Measurements from ENCODE around the gene RASGRF1.

The RASGRF1 gene

DNA sequence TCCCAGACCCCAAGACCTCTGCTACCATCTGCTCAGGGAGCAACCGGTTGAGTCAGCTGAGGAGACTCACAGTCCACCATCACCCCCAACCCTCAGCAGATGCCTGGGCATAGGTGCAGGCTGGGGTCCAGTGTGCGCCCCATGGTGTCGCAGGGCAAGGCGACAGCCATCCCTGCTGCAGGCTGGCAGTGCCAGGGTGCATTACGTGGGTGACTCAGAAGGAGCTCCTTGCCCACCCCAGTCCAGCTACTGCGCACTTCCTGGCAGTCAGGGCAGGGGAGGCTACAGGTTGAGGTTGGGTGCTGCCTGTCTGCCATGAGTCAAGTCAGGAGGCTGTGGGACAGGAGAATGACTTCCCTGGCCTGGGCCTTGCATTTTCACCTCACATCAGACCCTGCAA lies 33.5 kb downstream of the RASGRF1 start:
- TF ChIP-seq, protein P1, sequence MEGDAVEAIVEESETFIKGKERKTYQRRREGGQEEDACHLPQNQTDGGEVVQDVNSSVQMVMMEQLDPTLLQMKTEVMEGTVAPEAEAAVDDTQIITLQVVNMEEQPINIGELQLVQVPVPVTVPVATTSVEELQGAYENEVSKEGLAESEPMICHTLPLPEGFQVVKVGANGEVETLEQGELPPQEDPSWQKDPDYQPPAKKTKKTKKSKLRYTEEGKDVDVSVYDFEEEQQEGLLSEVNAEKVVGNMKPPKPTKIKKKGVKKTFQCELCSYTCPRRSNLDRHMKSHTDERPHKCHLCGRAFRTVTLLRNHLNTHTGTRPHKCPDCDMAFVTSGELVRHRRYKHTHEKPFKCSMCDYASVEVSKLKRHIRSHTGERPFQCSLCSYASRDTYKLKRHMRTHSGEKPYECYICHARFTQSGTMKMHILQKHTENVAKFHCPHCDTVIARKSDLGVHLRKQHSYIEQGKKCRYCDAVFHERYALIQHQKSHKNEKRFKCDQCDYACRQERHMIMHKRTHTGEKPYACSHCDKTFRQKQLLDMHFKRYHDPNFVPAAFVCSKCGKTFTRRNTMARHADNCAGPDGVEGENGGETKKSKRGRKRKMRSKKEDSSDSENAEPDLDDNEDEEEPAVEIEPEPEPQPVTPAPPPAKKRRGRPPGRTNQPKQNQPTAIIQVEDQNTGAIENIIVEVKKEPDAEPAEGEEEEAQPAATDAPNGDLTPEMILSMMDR (conservative IDR thresholded peaks at IDR 0.05) = no peak
- H3K27ac ChIP-seq = no peak overlapping the region

DNA sequence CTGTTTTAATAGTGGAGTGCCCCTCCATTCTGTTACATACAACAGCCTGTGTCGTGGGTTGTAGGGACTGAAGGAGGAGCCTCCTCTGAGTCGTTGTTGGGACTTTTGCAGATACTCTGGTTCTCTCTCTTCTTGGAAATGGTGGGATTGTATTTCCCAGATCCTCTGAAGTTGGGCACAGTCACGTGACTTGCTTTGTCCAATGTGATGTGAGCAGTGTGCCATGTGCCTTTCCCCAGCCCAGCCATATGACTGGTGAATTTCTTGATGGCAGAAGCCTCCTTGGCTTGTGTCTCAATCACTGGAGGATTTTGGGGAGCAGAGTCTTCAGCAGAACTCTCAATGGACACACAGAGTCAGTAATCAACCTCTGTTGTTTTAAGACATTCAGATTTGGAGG lies 36.2 kb downstream of the RASGRF1 start:
- H3K27ac ChIP-seq = no peak overlapping the region
- TF ChIP-seq, protein P1 (conservative IDR thresholded peaks at IDR 0.05) = no peak

DNA sequence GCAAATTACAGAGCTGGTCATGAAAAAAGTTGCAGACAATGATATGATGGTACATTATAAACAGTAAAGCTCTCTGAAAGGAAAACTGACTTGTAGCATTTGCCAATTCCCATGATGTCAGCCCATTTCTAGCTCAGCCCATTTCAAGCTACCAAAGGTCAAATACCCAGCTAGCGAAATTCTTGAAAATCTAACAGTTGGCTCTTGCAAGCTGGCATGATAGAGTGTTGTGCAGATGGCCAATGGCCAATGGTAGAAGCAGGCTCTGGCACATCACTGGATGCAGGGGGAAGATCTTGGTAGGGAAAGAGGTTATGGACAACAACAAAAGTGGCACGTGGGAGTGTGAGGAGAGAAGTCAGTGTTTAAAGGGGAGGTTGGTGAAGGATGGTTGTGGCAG lies 36.7 kb downstream of the RASGRF1 start:
- TF ChIP-seq, protein P1 (conservative IDR thresholded peaks at IDR 0.05) = no peak

DNA sequence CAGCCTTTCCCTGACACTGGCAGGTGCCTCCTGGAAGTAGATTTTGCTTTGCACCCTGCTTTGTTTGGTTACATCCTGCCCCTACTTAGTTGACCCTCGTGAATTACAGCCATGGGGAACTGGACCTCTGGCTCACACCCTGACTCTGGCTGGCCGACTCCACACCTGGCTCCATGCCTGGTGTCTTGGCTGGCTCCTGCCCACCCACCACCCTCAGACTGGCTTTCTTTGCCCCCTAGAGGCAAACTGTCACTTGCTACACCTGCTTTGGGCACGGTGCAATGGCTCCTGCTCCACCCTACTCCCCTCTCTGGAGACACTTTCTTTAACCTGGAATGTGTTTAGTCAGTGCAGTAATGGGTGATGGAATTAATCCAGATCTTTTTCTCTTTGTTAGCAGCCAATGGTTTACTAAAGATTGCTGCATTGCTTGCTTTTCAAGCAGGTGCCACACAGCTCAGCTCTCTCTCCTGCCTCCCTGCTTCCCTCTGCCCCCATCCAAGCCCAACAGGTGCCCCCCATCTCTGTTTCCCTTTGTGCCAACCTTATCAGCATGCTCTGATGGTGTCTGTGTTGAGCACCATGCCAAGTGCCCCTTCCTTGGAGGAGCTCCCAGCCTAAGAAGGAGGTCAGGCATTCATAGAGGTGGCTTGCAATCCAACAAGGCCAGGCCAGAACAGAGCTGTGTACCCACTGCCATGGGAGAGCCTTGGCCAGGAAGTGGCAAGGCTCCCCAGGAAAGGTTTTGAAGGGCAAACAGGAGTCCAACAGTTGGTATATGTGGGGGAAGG lies 38.4 kb downstream of the RASGRF1 start:
- TF ChIP-seq, protein P1 (conservative IDR thresholded peaks at IDR 0.05) = no peak
- H3K27ac ChIP-seq = no peak overlapping the region

More for the DNA sequence above, 36.7 kb downstream of the RASGRF1 start:
- no peak overlapping the region for H3K27ac ChIP-seq

DNA sequence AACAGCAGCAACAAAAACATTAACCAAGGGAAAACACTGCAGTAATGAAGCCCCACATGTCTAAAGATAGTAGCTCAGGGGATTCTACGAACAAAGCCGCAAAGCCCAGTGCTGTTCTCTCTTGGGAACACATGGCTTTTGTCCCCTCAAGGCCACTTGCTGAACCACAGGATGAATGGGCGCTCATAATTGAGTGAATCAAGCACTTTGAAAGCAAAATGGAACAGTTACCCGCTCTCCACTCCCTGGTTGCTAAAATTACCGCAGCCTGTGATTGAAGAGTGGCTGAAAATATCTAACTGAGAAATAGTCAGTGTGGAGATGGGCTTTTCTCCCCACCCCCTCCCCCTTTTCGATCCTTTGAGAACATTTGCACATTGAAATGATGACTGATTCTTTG lies 39.6 kb downstream of the RASGRF1 start:
- TF ChIP-seq, protein P1 (conservative IDR thresholded peaks at IDR 0.05) = no peak

DNA sequence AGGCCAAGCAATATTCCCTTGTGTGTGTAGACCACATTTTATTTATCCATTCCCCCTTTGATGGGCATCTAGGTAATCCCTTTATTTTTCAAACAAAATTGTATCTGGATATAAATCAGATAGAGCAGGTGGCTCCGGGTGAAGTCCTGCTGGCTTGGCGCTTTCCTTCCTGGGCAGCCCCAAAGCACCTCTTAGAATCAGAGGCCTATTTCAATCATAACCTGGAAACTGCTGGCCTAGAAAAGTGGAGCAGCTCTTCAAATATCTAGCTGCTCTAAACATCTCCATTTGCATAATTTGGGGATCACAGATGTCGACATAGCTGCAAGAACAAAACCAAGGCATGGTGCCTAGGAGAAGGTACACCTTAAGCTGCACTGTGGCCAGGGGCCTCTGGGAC lies 40.2 kb downstream of the RASGRF1 start:
- TF ChIP-seq, protein P1 (conservative IDR thresholded peaks at IDR 0.05) = no peak
- H3K27ac ChIP-seq = no peak overlapping the region

More for the DNA sequence above, 39.6 kb downstream of the RASGRF1 start:
- H3K27ac ChIP-seq = no peak overlapping the region

DNA sequence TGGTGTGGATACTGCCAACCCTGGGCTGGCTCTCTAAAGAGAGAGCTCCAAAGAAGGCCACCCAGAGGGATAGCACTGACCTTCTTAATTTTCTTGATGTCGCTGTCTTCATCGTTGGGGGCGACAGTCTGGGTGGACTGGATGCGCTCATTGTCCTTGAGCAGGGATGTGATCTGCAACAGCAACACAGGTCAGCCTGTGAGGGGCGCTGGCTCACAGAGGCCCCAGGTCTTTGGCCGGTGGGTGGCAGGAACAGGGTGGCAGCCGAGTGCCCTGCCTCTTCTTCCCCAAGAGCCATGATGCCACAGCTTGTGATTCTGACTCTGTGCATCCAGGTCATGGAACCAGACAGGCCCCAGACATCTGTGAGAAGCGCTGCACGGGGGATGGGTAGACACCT lies 41.2 kb downstream of the RASGRF1 start:
- TF ChIP-seq, protein P1 (conservative IDR thresholded peaks at IDR 0.05) = no peak
- no peak overlapping the region for H3K27ac ChIP-seq
